Tibial nerve (tissue), 4 donors: ENCODE data around the gene STING1.

Experiments
- EP300 ChIP-seq, 2 donors: sonication (generic); formaldehyde crosslinking; IDR thresholded peaks; one replicate each; pipeline ENCODE4 v1.6.1; 2017; ENCODE audit warnings: antibody characterized with exemption in 2 of 2, mild to moderate bottlenecking in 1 of 2
- TF ChIP-seq, protein P1 (sequence below), 5 experiments: fragments of 200-600 bp in 3 of 5; fragments of 450-650 bp in 2 of 5; sonication (generic) in 3 of 5; IDR thresholded peaks; one replicate each; pipeline ENCODE4 v1.5.1; 2016 to 2019; ENCODE audit warnings: antibody characterized with exemption in 5 of 5, mild to moderate bottlenecking in 3 of 5, moderate library complexity in 2 of 5

- TF ChIP-seq, protein P1, sequence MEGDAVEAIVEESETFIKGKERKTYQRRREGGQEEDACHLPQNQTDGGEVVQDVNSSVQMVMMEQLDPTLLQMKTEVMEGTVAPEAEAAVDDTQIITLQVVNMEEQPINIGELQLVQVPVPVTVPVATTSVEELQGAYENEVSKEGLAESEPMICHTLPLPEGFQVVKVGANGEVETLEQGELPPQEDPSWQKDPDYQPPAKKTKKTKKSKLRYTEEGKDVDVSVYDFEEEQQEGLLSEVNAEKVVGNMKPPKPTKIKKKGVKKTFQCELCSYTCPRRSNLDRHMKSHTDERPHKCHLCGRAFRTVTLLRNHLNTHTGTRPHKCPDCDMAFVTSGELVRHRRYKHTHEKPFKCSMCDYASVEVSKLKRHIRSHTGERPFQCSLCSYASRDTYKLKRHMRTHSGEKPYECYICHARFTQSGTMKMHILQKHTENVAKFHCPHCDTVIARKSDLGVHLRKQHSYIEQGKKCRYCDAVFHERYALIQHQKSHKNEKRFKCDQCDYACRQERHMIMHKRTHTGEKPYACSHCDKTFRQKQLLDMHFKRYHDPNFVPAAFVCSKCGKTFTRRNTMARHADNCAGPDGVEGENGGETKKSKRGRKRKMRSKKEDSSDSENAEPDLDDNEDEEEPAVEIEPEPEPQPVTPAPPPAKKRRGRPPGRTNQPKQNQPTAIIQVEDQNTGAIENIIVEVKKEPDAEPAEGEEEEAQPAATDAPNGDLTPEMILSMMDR (IDR thresholded peaks at IDR 0.05) = no peak
- no peak for TF ChIP-seq EP300 (IDR thresholded peaks at IDR 0.05)
Measured at GRCh38 chr5:139435676-139436075, 46.9 kb downstream of the STING1 start.
